Kidney (tissue), 14 donors: Measurements from ENCODE around the gene PHF3. TPM values are rescaled to one million over a fixed set of nuclear protein-coding genes. Genes with fewer than 3 reads are reported as not detected.

Experiments
- DNase-seq, 5 donors: peaks; one replicate each; pipeline ENCODE4 v3.0.0-alpha.2; 2013 to 2020
- FAIRE-seq: peaks from 2 replicates; lab custom pipeline; 2012; peaks lifted over from hg19 to GRCh38; lab: Jason Lieb, UNC
- H3K27ac ChIP-seq, 2 donors: one replicate each; pipeline ENCODE4 v1.7.0; 2013; ENCODE audit warnings: low read depth in 2 of 2, low read length in 2 of 2, inconsistent platforms in 1 of 2
- H3K27me3 ChIP-seq: one replicate; pipeline ENCODE4 v1.7.1; 2013; ENCODE audit warnings: low read length, inconsistent platforms; ENCODE audit not compliant: control insufficient read depth, insufficient read depth
- H3K36me3 ChIP-seq, 3 donors: one replicate each; pipeline versions ENCODE4 v1.7.0 to v1.7.1; 2013; ENCODE audit warnings: low read length in 3 of 3, control low read depth in 1 of 3, inconsistent platforms in 1 of 3; ENCODE audit not compliant: insufficient read depth in 3 of 3, control insufficient read depth in 2 of 3
- H3K4me1 ChIP-seq, 3 donors: one replicate each; pipeline versions ENCODE4 v1.7.0 to v1.7.1; 2013; ENCODE audit warnings: low read length in 3 of 3, inconsistent platforms in 1 of 3, low read depth in 1 of 3; ENCODE audit not compliant: control insufficient read depth in 2 of 3, insufficient read depth in 2 of 3
- H3K4me3 ChIP-seq, 3 donors: one replicate each; pipeline versions ENCODE4 v1.7.0 to v1.8.1; 2013; ENCODE audit warnings: low read length in 3 of 3, control low read depth in 1 of 3, inconsistent platforms in 1 of 3
- H3K9ac ChIP-seq, 3 donors: one replicate each; pipeline versions ENCODE4 v1.7.0 to v1.7.1; 2013; ENCODE audit warnings: low read length in 3 of 3, control low read depth in 1 of 3, inconsistent platforms in 1 of 3
- H3K9me3 ChIP-seq, 3 donors: one replicate each; pipeline versions ENCODE4 v1.7.0 to v1.7.1; 2013; ENCODE audit warnings: low read length in 3 of 3, control low read depth in 1 of 3, inconsistent platforms in 1 of 3; ENCODE audit not compliant: control insufficient read depth in 2 of 3, insufficient read depth in 1 of 3
- intact Hi-C: fragments of 100-400 bp; cut with DNase I; formaldehyde crosslinking; loops from one replicate; pipeline ENCODE4 v1.11.1; 2022
- polyA plus RNA-seq: library from polyadenylated mRNA; stranded (reverse); fragments of 350-450 nt; fragmentation: Illumina TruSeq; extraction: RNeasy Lipid Tissue Mini Kit (QIAGEN cat#74804); gene quantifications from one replicate; pipeline ENCODE4 v1.2.3, GENCODE V29; 2014; ENCODE audit warnings: low read depth, low replicate concordance; ENCODE audit not compliant: insufficient read depth
- total RNA-seq: library from RNA; stranded (reverse); fragmentation: NEBNext Ultra II Directional; extraction: Animal tissue kit (Norgen Biotek cat#: 25700); gene quantifications from one replicate; pipeline ENCODE4 v1.2.1, GENCODE V29; 2021
- TF ChIP-seq, protein P1 (sequence below): IDR thresholded peaks from 3 replicates; pipeline ENCODE4 v1.5.1; 2012; ENCODE audit warnings: mild to moderate bottlenecking, moderate library complexity, borderline replicate concordance; ENCODE audit not compliant: insufficient read depth; ENCODE audit errors: extremely low read depth
- donor health status: control.
- donor health status: control.
- donor health status: control.
- donor health status: control.
- donor health status: control.
- donor health status: DM: yes; HTN: yes; CAD: no.
- donor health status: Normal renal cell carcinoma (clear cell type).

Gene PHF3
- total and polyA plus RNA-seq, 2 donors from 2014 or later, result 9.5 to 58.3 TPM

DNA sequence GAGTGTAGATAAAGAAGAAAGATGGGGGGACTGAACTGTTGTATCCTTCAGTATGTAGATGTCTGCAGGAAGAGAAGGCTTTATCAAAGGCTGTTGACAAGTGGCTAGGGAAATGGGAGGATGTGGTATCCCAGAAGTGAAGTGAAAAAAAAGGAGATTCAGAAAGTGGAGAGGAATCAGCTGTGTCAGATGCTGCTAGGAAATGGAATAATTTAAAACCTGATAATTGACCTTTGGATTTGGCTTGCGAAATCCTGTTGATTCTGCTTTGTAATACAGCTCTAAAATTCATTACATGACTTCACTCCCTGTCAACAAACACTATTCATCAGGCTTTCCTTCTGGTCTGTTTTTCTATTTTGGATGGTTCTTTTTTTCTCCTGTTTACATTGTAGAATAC lies 41.7 kb downstream of the PHF3 start:
- Histone ChIP-seq H3K36me3 (no peaks in the 10 kb centered on the region), H3K9ac (no peak overlapping the region), H3K9me3 (no peaks in the 10 kb centered on the region), H3K4me1 (peaks cover 0 to 17% (median 9%) of the 10 kb centered on the region in 3 donors), H3K4me3 (no peak overlapping the region), H3K27me3 (no peaks in the 10 kb centered on the region), H3K27ac (peak overlapping the region in 1 of 2 donors; percentile 32)
- TF ChIP-seq, protein P1, sequence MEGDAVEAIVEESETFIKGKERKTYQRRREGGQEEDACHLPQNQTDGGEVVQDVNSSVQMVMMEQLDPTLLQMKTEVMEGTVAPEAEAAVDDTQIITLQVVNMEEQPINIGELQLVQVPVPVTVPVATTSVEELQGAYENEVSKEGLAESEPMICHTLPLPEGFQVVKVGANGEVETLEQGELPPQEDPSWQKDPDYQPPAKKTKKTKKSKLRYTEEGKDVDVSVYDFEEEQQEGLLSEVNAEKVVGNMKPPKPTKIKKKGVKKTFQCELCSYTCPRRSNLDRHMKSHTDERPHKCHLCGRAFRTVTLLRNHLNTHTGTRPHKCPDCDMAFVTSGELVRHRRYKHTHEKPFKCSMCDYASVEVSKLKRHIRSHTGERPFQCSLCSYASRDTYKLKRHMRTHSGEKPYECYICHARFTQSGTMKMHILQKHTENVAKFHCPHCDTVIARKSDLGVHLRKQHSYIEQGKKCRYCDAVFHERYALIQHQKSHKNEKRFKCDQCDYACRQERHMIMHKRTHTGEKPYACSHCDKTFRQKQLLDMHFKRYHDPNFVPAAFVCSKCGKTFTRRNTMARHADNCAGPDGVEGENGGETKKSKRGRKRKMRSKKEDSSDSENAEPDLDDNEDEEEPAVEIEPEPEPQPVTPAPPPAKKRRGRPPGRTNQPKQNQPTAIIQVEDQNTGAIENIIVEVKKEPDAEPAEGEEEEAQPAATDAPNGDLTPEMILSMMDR, result no peak
- intact Hi-C loops, result no loop called here
- FAIRE-seq (peak; percentile 37), DNase-seq (peak in 2 of 5 donors; percentile 35 to 67)

- Histone ChIP-seq H3K9ac (no peak overlapping the region), H3K4me3 (no peak overlapping the region), H3K27me3 (no peaks in the 10 kb centered on the region), H3K9me3 (no peaks in the 10 kb centered on the region), H3K4me1 (peaks cover 0 to 6% (median 0%) of the 10 kb centered on the region in 3 donors), H3K27ac (no peak overlapping the region), H3K36me3 (peaks cover 4 to 15% (median 8%) of the 10 kb centered on the region in 3 donors)
- intact Hi-C loops, result no loop called here
- no peak for DNase-seq
- FAIRE-seq, result no peak
- TF ChIP-seq, protein P1, result no peak
Observed at GRCh38 chr6:63683071-63683603, 47.5 kb downstream of the PHF3 start.

DNA sequence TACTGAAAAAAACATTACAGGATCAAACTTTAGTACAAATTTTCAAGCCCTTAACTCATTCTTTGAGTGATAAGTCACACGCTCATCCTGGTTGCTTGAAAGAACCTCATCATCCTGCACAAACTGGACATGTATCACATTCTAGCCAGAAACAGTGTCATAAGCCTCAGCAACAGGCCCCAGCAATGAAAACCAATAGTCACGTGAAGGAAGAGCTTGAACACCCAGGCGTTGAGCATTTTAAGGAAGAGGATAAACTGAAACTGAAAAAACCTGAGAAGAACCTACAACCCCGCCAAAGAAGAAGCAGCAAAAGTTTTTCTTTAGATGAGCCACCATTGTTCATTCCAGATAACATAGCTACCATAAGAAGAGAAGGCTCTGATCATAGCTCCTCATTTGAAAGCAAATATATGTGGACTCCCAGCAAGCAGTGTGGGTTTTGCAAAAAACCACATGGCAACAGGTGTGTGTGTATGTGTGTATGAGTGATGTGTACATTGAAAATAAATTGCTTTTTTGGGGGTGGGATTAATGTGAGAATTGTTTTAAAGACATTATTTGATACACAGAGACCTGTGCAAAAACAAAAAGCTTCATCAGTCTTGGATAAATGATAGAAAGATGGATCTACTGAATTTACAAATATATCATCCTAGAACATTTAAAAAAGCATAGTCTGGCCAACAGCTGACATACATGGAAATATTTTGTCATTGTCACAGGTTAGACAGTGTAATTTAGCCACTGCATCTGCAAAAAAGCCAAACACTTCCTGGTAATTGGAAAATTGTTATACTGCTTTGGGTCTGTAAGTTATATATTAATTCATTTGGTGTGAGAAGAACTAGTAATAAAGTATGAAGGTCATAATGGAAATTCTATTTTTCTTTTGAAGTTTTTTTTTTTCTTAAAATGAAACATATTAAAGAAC lies 50.1 kb downstream of the PHF3 start:
- Histone ChIP-seq H3K9me3 (no peaks in the 10 kb centered on the region), H3K9ac (no peak overlapping the region), H3K27me3 (no peaks in the 10 kb centered on the region), H3K4me1 (peaks cover 0 to 6% (median 0%) of the 10 kb centered on the region in 3 donors), H3K4me3 (no peak overlapping the region), H3K27ac (no peak overlapping the region), H3K36me3 (peaks cover 4 to 15% (median 8%) of the 10 kb centered on the region in 3 donors)
- DNase-seq (no peak), FAIRE-seq (peak; percentile 85)
- intact Hi-C loops, result no loop called here
- TF ChIP-seq, protein P1, result no peak
